GM10266 (cell line): Measurements from ENCODE around the gene BCAS3.
A peak's percentile ranks its signal among the peaks of the same experiment; 100 is the strongest.

ENCODE experiments used
- DNase-seq: peaks from one replicate; pipeline ENCODE4 v3.0.0; 2012; ENCODE audit errors: extremely low spot score
- CTCF ChIP-seq: IDR thresholded peaks from 2 replicates; pipeline ENCODE4 v1.5.1; 2012; ENCODE audit warnings: mild to moderate bottlenecking, low read depth; ENCODE audit not compliant: control insufficient read depth, insufficient read depth; ENCODE audit errors: missing control alignments

BCAS3 gene

GRCh38 chr17:61387511-61388305 lies 710.1 kb downstream of the BCAS3 start:
- DNase-seq, result no peak
- TF ChIP-seq CTCF, result no peak

GRCh38 chr17:61388561-61389356 lies 711.1 kb downstream of the BCAS3 start:
- DNase-seq, result no peak
- TF ChIP-seq CTCF, result no peak

GRCh38 chr17:61389670-61390478 lies 712.2 kb downstream of the BCAS3 start:
- peak; percentile 71 for DNase-seq
- peak; percentile 90 for TF ChIP-seq CTCF

GRCh38 chr17:61390479-61390791 lies 712.8 kb downstream of the BCAS3 start:
- TF ChIP-seq CTCF, result no peak
- no peak for DNase-seq

- TF ChIP-seq CTCF, result no peak
- no peak for DNase-seq
These were observed 714.1 kb downstream of the BCAS3 start for GRCh38 chr17:61391595-61392291.

- DNase-seq, result no peak
These were observed 715.0 kb downstream of the BCAS3 start for GRCh38 chr17:61392679-61393078.

More at GRCh38 chr17:61392679-61393078, 715.0 kb downstream of the BCAS3 start:
- no peak for TF ChIP-seq CTCF
